OCI-M1 (cell line): ENCODE measurements around the gene NUPR1.
"Not testable (repeated sequence)": the region's sequence is repeated elsewhere in the genome, so short reads cannot be mapped to it uniquely, and the experiment has no call there.

ENCODE experiments used
- DNase-seq: peaks from one replicate; lab custom pipeline; 2025; lab: John Stamatoyannopoulos, UW

Gene NUPR1

DNA sequence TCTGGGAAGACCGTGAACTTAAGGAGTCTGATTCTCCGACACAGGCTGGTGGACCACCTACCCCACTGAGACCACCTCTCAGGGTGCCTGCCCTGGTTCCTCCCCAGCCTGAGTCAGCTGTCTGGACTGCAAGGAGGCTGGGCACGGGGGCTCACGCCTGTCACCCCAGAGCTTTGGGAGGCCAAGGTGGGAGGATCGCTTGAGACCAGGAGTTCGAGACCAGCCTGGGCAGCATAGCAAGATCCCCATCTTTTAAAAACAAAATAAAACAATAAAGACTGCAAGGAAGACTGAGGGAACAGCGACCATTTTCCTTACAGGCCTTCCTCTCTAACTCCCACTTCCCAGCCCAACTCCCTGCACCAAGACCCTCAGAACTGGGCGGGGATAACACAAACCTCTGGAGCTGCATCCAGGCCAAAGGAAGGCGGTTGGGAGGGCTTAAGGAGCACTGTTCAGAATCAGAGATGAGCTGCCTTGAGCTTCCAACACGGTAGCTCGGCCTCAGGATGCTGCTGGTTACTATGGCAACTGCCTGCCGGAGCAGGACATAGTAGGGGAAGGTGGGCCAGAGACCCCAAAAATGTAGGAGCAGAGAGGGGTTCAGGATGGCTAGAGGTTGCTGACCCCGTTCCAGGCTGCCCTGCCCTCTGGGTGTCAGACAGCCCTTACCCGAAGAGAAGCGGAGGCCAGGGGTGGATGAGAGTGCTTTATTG, 40.0 kb downstream of the NUPR1 start:
- no peak for DNase-seq

DNA sequence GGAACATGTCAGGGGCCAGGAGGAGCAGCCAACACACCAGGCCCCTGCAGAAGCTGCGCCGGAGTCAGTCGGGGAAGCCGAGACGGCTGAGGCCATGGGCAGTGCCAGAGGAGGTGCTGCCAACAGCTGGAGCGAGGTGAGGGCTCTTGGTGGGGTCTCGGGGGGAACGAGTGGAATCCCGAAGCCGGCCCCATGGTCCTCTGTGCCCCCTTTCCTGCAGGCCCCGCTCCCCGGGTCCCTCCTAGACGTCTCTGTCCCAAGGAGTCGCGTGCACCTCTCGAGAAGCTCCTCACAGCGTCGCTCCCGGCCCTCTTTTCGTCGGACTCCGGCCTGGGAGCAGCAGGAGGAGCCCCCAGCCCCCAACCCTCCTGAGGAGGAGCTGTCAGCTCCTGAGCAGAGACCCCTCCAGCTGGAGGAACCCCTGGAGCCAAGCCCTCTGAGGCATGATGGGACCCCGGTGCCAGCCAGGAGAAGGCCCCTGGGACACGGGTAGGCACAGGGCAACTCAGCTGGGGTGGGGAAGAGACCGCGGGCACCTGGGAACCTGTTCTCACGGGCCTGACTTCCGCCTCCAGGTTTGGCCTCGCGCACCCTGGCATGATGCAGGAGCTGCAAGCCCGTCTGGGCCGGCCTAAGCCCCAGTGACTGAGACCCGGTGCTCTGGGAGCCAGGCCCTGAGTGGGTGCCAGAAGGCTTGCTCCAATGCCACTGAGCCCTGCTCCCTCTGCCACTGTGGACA, 40.7 kb downstream of the NUPR1 start:
- no peak for DNase-seq

DNA sequence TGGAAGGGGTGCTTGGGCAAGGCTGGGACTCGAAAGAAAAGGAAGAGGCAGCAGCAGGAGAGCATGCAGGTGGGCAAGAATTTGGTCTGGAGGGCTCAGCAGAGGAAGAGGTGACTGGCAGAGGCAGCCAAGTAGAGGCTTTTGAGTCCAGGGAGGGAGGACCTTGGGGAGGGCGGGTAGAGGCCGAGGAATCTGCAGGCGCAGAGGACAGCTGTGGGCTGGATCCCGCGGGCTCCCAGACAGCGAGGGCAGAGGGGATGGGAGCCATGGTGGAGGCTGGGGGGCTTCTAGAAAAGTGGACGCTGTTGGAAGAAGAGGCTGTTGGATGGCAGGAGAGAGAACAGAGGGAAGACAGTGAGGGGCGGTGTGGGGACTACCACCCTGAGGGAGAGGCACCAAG, 41.4 kb downstream of the NUPR1 start:
- no peak for DNase-seq

DNA sequence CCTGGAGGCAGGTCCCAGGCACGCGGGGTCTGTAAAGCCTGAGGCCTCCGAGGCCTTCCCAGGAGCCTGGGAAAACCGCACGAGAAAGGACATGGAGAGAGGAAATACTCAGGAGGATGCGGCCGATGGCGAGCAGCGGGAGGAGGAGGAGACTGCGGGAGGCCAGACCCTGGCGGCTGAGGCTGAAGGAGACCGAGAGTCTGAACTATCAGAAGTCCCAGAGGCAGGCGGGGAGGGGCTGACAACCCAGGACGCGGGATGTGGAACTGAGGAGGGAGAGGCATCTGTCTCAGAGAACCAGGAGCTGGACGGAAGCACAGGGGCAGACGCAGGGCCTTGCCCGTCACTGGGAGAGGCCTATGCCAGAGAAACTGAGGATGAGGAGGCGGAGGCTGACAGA, 41.9 kb downstream of the NUPR1 start:
- DNase-seq, result no peak

DNA sequence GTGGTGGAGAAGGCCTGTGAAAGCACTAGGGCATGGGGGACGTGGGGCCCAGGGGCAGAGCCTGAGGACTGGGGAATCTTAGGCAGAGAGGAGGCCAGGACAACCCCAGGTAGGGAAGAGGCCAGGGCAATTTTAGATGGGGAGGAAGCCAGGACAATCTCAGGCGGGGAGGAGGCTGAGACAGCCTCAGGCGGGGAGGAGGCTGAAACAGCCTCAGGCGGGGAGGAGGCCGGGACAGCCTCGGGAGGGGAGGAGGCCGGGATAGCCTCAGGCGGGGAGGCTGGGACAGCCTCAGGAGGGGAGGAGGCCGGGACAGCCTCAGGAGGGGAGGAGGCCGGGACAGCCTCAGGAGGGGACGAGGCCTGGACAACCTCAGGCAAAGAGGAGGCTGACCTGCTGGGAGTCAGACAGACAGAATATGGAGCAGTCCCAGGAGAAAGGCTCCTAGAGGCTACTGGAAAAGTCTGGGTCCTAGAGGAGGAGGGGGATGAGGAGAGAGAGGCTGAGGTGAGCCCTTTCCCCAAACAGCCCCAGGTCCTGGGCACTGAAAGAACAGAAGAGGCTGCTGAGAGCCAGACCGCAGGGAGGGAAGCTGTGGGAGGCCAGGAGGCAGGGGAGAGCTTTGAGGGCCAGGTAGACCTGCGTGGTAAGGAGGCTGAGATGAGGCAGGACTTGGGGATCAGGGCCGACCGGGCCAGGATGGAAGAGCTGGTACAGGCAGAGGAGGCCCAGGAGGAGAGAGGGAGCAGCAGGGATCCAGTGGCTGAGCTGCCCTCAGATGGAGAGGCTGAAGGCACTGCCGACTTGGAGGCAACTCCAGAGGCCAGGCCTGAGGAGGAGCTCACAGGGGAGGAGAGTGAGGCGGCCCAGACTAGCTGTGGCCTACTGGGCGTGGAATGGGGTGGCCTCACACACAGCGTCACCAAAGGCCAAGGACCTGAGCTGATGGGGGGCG, 42.7 kb downstream of the NUPR1 start:
- DNase-seq, result no peak

DNA sequence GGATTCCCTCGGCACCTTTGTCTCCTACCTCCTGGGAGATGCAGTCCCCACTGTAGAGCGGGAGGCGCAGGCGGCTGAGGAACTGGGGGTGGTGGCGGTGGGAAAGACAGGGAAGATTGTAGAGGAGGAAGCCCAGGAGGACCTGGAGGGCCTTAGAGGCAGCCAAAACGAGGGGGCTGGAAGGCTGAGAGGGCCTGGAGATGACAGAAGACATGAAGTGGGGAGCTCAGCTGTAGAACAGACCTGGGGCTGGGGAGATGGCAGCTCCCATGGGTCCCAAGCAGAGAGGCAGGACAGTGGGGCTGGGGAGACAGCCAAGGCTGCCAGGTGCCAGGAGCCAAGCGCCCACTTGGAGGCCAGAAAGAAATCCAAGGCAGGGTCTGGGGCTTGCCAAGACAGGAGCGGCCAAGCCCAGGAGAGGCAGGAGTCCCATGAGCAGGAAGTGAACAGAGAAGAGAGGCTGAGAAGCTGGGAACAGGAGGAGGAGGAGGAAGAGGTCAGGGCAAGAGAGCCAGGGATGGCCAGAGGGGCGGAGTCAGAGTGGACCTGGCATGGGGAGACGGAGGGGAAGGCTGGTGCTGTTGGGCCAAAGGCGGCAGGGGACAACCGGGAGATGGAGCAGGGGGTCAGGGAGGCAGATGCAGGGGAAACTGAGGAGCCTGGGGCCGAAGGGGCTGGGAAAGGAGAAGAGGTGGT, 43.5 kb downstream of the NUPR1 start:
- DNase-seq, result peak; percentile 30

DNA sequence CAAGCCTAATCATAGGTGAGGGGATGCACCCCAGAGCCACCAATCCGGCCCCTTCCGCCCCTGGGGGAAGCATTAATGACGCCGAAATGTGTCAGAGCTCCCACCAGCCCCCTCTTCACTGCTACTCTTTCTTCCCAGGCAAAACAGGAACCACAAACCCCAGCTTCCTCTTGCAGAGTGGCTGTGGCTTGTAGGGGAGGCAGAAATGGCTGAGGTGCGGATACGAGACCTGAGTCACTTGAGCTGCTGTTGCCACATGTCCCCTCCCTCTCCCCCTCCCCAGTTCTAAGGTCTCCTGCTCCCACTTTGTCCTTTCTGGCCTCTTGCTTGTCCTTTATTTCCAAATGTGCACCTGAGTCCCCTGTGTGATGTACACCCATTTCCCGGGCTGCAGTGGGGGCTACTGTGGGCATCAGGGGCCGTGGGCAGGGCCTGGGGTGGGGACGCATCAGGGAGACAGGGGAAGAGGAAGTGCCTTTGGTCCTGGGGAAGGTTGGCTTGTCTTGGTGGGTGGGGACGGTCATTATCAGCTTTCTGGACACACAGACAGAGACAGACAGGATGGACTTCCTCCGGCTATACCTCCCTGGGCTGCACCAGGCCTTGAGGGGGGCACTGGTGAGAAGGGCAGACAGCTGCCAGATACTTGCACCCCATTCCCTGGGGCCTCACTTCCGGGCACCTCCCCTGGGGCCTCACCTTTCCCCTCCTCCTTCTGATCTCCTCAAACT, 44.5 kb downstream of the NUPR1 start, which contains the start of gene APOBR:
TSS of gene APOBR (plus strand) at position 523 of the 731 bp plus-strand sequence. CDS start at position 562, 39 bp downstream.
- DNase-seq, result peak; percentile 95

DNA sequence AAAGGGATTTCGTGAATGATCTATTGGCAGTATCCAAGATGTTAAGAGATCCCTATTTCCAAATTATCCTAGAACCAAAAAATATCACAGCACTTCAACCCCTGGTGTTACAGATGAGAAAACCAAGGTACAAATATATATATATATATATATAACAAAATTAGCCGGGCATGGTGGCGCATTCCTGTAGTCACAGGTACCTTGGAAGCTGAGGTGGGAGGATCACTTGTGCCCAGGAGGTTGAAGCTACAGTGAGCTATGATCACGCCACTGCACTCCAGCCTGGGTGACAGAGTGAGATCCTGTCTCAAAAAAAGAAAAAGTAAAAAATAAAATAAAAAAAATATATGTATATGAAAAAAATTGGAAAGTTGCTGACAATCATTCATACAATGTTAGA, 46.3 kb downstream of the NUPR1 start:
- DNase-seq, result no peak

DNA sequence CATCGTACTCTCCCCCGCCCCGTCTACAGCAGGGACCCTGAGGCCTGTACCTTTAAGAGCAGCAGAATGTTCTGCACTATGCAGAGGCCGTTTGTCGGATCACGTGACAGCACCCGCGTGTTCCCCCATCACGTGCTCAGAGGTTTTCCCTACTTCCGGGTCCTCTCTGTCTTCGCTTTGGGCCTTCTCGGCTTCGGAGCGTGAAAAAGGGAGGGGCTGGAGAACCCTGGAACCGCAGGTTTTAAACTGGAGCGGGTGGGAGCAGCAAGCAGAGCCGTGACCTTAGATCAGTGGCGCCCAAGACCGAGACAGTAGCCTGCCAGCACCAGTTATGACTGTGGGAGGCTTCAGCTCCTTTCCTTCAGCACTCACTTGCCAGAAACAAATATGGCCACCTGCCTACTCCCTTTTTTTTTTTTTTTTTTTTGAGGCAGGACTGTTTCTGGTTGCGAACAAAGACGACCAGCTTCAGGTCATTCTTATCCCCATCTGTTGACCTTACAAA, 46.8 kb downstream of the NUPR1 start, which contains the start of gene CLN3:
TSS of gene CLN3 (minus strand) at position 105 of the 505 bp plus-strand sequence. CDS start 315 bp downstream, outside the sequence.
- DNase-seq, result peak; percentile 97

DNA sequence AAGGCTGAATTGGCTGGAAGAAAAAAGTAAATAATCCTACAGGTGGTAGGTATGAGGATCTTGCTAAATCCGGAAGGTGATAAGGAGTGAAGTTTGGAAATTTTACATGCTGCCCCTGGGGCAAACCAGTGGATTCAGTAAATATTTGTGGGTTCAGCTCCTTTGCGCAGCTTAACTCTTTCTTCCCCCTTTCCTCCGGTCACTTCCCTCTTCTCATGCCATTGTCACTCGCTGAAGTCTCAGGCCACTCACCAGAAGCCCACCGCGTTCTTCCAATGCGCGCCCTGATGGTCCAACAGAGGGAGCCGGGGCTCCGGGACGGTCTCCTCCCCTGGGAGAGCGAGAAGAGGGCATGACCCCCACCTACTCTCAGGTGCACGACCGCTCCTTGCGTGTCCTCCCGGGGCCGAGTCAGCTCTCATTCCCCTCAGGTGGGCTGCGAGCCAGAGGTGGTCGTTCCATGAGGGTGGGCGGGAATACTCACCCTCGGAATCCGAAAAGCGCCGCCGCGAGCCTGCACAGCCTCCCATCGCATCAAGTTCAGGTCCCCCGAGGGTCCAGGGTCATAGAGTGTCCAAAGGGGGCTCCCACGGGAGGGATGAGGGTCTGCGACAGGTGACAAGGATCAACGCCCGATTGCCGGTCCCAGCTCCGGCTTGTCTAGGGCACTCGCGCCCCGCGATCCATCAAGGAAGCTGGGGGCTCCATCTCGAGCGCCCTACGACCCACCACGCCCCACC, 47.4 kb downstream of the NUPR1 start:
- DNase-seq, result peak; percentile 58

DNA sequence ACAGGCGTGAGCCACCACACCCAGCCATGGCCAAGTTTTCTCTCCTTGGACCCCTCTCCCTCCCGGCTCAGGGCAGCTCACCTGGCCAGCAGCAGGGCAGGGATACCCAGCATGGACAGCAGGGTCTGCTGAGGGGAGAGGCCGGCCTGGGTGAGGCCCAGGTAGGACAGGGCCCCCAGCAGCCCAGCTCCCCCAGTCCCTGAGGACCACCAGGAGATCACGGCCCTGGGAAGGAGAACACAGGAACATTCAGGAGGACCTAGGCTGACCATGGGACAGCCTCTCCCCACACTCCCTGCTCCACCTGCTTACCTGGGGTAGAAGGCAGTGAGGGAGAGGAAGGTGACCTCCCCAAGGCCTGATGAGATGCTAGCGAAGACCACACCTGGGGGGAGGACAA, 52.5 kb downstream of the NUPR1 start:
- DNase-seq, result no peak

DNA sequence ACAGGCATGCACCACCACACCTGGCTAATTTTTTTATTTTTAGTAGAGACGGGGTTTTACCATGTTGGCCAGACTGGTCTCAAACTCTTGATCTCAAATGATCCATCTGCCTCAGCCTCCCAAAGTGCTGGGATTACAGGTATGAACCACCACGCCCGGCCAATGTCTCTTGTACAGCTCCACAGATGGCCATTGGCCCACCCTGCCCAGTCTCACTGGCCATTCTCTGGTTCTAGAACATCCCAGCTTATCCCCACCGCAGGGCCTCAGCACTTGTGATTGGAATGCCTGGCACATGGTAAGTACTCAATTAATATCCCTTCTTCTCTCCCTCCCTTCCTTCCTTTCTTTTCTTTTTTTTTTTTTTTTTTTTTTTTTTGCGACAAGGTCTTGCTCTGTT, 55.4 kb downstream of the NUPR1 start:
- not testable (repeated sequence) for DNase-seq
